HEK293T (cell line): ENCODE results near the gene ART4.

Experiments
- BHLHE40 ChIP-seq: fragments of 450-650 bp; IDR thresholded peaks from 2 replicates; pipeline ENCODE4 v1.6.1; 2016; ENCODE audit warnings: mild to moderate bottlenecking, moderate library complexity, borderline replicate concordance
- CTBP1 ChIP-seq: fragments of 450-650 bp; IDR thresholded peaks from 2 replicates; pipeline ENCODE4 v1.6.1; 2016; ENCODE audit warnings: borderline replicate concordance
- FOXA1 ChIP-seq: fragments of 450-650 bp; IDR thresholded peaks from 2 replicates; pipeline ENCODE4 v1.6.1; 2016; ENCODE audit warnings: mild to moderate bottlenecking
- FOXK2 ChIP-seq: fragments of 450-650 bp; IDR thresholded peaks from 2 replicates; pipeline ENCODE4 v1.6.1; 2016; ENCODE audit warnings: mild to moderate bottlenecking
- PKNOX1 ChIP-seq: fragments of 450-650 bp; IDR thresholded peaks from 2 replicates; pipeline ENCODE4 v1.6.1; 2016
- SP1 ChIP-seq: fragments of 450-650 bp; IDR thresholded peaks from 2 replicates; pipeline ENCODE4 v1.6.1; 2017
- SUZ12 ChIP-seq: fragments of 450-650 bp; IDR thresholded peaks from 2 replicates; pipeline ENCODE4 v1.6.1; 2016; ENCODE audit warnings: mild to moderate bottlenecking
- TARDBP ChIP-seq: fragments of 450-650 bp; IDR thresholded peaks from 2 replicates; pipeline ENCODE4 v1.6.1; 2016

- TF ChIP-seq FOXA1: no peak
- TF ChIP-seq SUZ12: no peak
- no peak for TF ChIP-seq FOXK2
- TF ChIP-seq PKNOX1: no peak
- no peak for TF ChIP-seq BHLHE40
- no peak for TF ChIP-seq SP1
- TF ChIP-seq CTBP1: no peak
- no peak for TF ChIP-seq TARDBP
These were observed 60.6 kb downstream of the ART4 start for GRCh38 chr12:14782756-14783155.
